GM21717 (cell line): Measurements from ENCODE around the gene TRIM46.
"Not testable (repeated sequence)": the region's sequence is repeated elsewhere in the genome, so short reads cannot be mapped to it uniquely, and the experiment has no call there.

Source experiments
- ATAC-seq: cut with Tn5 transposase; IDR thresholded peaks from one replicate; pipeline ENCODE4 v1.9.1; 2021; ENCODE audit warnings: mild to moderate bottlenecking, moderate library complexity; ENCODE audit not compliant: unreplicated experiment

TRIM46 gene

DNA sequence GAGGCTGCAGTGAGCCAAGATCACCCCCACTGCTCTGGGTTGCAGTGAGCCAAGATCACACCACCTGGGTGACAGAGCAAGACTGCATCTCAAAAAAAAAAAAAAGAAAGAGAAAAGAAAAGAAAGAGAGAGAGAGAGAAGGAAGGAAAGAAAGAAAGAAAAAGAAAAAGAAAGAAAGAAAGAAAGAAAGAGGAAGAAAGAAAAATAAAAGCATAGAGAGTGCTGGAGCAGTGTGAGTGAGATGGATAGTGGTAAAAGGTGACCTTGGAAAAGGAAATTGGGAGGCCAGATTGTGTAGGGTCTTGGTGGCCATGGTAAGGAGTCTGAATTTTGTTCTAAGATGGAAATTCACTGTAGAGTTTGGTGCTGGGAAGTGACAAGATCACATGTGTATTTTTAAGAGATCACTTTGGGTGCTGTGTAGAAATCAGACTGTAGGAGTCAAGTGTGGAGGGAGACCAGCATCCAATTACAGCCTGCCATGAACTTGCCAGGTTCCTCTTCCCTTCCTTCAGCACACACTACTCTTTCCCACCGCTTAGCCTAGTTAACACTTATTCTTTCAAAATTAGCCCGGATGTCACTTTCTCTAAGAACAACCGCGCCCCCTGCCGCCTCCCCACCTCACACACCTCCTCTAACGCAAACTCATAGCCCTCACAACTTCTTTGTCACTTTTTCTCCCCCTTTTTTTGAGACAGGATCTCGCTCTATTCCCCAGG lies 52.7 kb downstream of the TRIM46 start:
- no peak for ATAC-seq

- ATAC-seq: no peak
Observed at GRCh38 chr1:155226910-155227260, 53.2 kb downstream of the TRIM46 start.

- peak; percentile 77 for ATAC-seq
Observed at GRCh38 chr1:155227261-155228095, 53.8 kb downstream of the TRIM46 start.

- no peak for ATAC-seq
Observed at GRCh38 chr1:155228096-155228427, 54.4 kb downstream of the TRIM46 start.

DNA sequence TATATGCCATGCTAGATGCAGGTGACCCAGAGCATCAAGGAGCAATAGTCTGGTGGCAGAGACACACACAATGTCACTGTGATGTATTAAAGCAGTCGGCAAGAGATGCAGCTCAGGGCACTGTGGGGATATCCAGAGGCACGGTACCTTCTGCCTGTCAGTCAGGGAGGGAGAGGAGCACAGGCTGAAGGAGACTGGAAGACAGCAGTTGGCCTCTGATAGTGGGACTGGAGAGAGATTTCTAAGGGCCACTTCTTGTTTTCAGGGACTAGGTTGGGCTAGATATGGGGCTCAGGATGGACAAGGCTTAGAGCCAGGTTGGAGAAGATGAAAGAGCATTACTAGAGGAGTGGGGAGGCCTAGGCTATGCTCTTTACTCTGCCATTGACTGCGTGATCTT lies 57.7 kb downstream of the TRIM46 start:
- ATAC-seq: not testable (repeated sequence)

DNA sequence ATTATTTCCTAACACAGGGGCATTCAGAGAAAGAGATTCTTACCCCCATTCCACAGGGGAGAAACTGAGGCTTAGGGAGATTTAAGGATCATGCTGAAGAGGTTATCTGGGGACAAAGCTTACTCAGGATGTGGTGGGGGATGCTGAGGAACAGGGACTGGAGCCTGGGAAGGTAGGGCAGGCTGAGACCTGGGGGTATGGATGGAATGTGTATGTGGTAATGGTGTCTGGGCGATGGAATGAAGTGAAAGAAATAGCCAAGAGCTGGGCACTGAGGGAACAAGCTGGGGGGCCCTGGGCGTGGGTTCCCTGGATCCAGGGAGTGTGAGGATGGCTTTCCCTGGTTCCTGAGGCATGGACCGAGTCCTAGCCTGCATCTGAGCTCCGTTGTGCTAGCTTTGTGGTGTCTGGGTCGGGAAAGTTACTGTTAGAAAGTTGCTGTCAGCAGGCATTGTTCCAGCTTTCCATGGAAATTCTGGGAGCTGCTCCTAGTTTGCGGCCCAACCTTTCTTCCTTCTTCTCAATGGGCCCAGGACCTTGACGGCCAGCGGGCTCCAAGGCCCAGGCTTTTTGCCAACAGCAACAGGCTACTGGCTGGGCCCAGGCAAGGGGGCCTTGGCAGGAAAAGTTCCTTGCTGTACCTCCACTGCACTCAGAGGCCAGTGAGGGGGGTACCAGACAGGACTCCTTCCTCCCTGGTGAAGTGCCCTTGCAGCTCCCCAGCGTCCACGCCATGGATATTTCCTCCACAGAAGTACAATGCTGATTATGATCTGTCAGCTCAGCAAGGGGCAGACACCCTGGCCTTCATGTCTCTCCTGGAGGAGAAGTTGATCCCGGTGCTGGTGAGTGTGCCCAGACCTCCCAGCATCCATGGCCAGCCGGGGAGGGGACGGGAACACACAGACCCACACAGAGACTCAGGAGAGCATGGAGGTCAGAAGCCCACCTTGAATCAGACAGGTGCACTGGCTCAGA lies 58.6 kb downstream of the TRIM46 start:
- not testable (repeated sequence) for ATAC-seq

DNA sequence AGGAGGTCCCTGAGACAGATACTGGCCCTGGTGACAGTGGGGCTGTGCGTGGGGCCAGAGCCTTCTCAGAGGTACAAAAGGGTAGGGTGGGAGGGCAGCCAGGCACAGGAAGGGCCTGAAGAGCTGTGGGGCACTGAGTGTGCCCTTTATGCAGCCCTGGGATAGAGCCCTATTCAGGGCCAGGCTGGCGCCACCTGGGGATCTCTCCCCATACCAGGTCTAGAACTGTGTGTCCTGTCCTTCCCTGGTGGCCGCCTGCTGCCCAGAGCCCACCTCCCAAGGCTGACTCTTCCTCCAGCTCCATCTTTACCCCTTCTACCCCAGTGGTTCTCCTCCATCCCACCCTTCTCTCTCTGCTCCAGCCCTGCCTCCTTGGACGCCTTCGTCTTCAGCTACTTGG lies 59.9 kb downstream of the TRIM46 start:
- ATAC-seq: not testable (repeated sequence)
